ENCODE results near the gene SPTBN1.
A peak's percentile ranks its signal among the peaks of the same experiment; 100 is the strongest.

SPTBN1 gene

GRCh38 chr2:54605836-54606235 is 149.7 kb downstream of the SPTBN1 start:
- no peaks in the 10 kb centered on the region for H3K9me3 Mint-ChIP-seq
- peaks cover 16% of the 10 kb centered on the region for H3K36me3 Mint-ChIP-seq (ENCODE audit: low read depth)
- H3K4me1 Mint-ChIP-seq, result peaks cover 62% of the 10 kb centered on the region
- H3K27me3 Mint-ChIP-seq (ENCODE audit: low read depth, poor library complexity), result no peaks in the 10 kb centered on the region
- DNase-seq, result no peak
- H3K4me3 Mint-ChIP-seq, result no peak overlapping the region
- no peak for TF ChIP-seq CTCF (IDR thresholded peaks at IDR 0.05)
- peak overlapping the region; percentile 57 for H3K27ac Mint-ChIP-seq

- H3K4me3 Mint-ChIP-seq, result no peak overlapping the region
- H3K27me3 Mint-ChIP-seq (ENCODE audit: low read depth, poor library complexity), result no peaks in the 10 kb centered on the region
- peaks cover 56% of the 10 kb centered on the region for H3K4me1 Mint-ChIP-seq
- TF ChIP-seq CTCF (IDR thresholded peaks at IDR 0.05), result no peak
- no peak for DNase-seq
- H3K27ac Mint-ChIP-seq, result peak overlapping the region; percentile 57
- no peaks in the 10 kb centered on the region for H3K9me3 Mint-ChIP-seq
- H3K36me3 Mint-ChIP-seq (ENCODE audit: low read depth), result peaks cover 15% of the 10 kb centered on the region
Observed at GRCh38 chr2:54606393-54606958, 150.3 kb downstream of the SPTBN1 start.

- Mint-ChIP-seq H3K4me1 (peaks cover 52% of the 10 kb centered on the region), H3K9me3 (no peaks in the 10 kb centered on the region), H3K36me3 (ENCODE audit: low read depth) (peaks cover 25% of the 10 kb centered on the region), H3K27me3 (ENCODE audit: low read depth, poor library complexity) (no peaks in the 10 kb centered on the region), H3K4me3 (no peak overlapping the region), H3K27ac (no peak overlapping the region)
- no peak for TF ChIP-seq CTCF (IDR thresholded peaks at IDR 0.05)
- DNase-seq, result no peak
Observed at GRCh38 chr2:54608224-54608623, 152.1 kb downstream of the SPTBN1 start.

GRCh38 chr2:54609241-54609640 is 153.1 kb downstream of the SPTBN1 start:
- H3K4me3 Mint-ChIP-seq, result no peak overlapping the region
- DNase-seq, result no peak
- H3K9me3 Mint-ChIP-seq, result no peaks in the 10 kb centered on the region
- no peak for TF ChIP-seq CTCF (IDR thresholded peaks at IDR 0.05)
- no peaks in the 10 kb centered on the region for H3K27me3 Mint-ChIP-seq (ENCODE audit: low read depth, poor library complexity)
- H3K4me1 Mint-ChIP-seq, result peaks cover 60% of the 10 kb centered on the region
- H3K36me3 Mint-ChIP-seq (ENCODE audit: low read depth), result peaks cover 25% of the 10 kb centered on the region
- H3K27ac Mint-ChIP-seq, result peak overlapping the region; percentile 19

GRCh38 chr2:54609647-54610046 is 153.5 kb downstream of the SPTBN1 start:
- no peak for TF ChIP-seq CTCF (IDR thresholded peaks at IDR 0.05)
- Mint-ChIP-seq H3K27me3 (ENCODE audit: low read depth, poor library complexity) (no peaks in the 10 kb centered on the region), H3K4me3 (no peak overlapping the region), H3K9me3 (no peaks in the 10 kb centered on the region), H3K4me1 (peaks cover 58% of the 10 kb centered on the region), H3K27ac (peak overlapping the region; percentile 19), H3K36me3 (ENCODE audit: low read depth) (peaks cover 25% of the 10 kb centered on the region)
- DNase-seq, result no peak

- peaks cover 31% of the 10 kb centered on the region for H3K36me3 Mint-ChIP-seq (ENCODE audit: low read depth)
- DNase-seq, result no peak
- H3K4me3 Mint-ChIP-seq, result no peak overlapping the region
- no peak for TF ChIP-seq CTCF (IDR thresholded peaks at IDR 0.05)
- peaks cover 48% of the 10 kb centered on the region for H3K4me1 Mint-ChIP-seq
- no peaks in the 10 kb centered on the region for H3K9me3 Mint-ChIP-seq
- H3K27me3 Mint-ChIP-seq (ENCODE audit: low read depth, poor library complexity), result no peaks in the 10 kb centered on the region
- H3K27ac Mint-ChIP-seq, result no peak overlapping the region
Observed at GRCh38 chr2:54610700-54611099, 154.6 kb downstream of the SPTBN1 start.

Data from nephron progenitor cell (in vitro differentiated cells).